Hepatocyte (in vitro differentiated cells): ENCODE results near the gene PDLIM5.

Experiments
- CTCF ChIP-seq: fragments of 200-600 bp; sonication (generic); IDR thresholded peaks from 2 replicates; pipeline ENCODE4 v1.5.1; 2016; ENCODE audit warnings: antibody characterized with exemption, mild to moderate bottlenecking; ENCODE audit not compliant: poor library complexity
- EZH2phosphoT487 ChIP-seq: fragments of 200-600 bp; sonication (generic); IDR thresholded peaks from one replicate; pipeline ENCODE4 v1.6.1; 2018; ENCODE audit warnings: antibody characterized with exemption, mild to moderate bottlenecking, low read depth, moderate library complexity; ENCODE audit not compliant: unreplicated experiment, severe bottlenecking

- TF ChIP-seq CTCF (no peak), EZH2phosphoT487 (no peak)
Measured at GRCh38 chr4:94531991-94532789, 80.4 kb downstream of the PDLIM5 start.
